Kidney (tissue), 14 donors: ENCODE measurements around the gene TBC1D10A. TPM values are rescaled to one million over a fixed set of nuclear protein-coding genes. Genes with fewer than 3 reads are reported as not detected.
A peak's percentile ranks its signal among the peaks of the same experiment; 100 is the strongest.

Experiments used
- DNase-seq, 5 donors: peaks; one replicate each; pipeline ENCODE4 v3.0.0-alpha.2; 2013 to 2020
- FAIRE-seq: peaks from 2 replicates; lab custom pipeline; 2012; peaks lifted over from hg19 to GRCh38; lab: Jason Lieb, UNC
- H3K27ac ChIP-seq, 2 donors: one replicate each; pipeline ENCODE4 v1.7.0; 2013; ENCODE audit warnings: low read depth in 2 of 2, low read length in 2 of 2, inconsistent platforms in 1 of 2
- H3K27me3 ChIP-seq: one replicate; pipeline ENCODE4 v1.7.1; 2013; ENCODE audit warnings: low read length, inconsistent platforms; ENCODE audit not compliant: control insufficient read depth, insufficient read depth
- H3K36me3 ChIP-seq, 3 donors: one replicate each; pipeline versions ENCODE4 v1.7.0 to v1.7.1; 2013; ENCODE audit warnings: low read length in 3 of 3, control low read depth in 1 of 3, inconsistent platforms in 1 of 3; ENCODE audit not compliant: insufficient read depth in 3 of 3, control insufficient read depth in 2 of 3
- H3K4me1 ChIP-seq, 3 donors: one replicate each; pipeline versions ENCODE4 v1.7.0 to v1.7.1; 2013; ENCODE audit warnings: low read length in 3 of 3, inconsistent platforms in 1 of 3, low read depth in 1 of 3; ENCODE audit not compliant: control insufficient read depth in 2 of 3, insufficient read depth in 2 of 3
- H3K4me3 ChIP-seq, 3 donors: one replicate each; pipeline versions ENCODE4 v1.7.0 to v1.8.1; 2013; ENCODE audit warnings: low read length in 3 of 3, control low read depth in 1 of 3, inconsistent platforms in 1 of 3
- H3K9ac ChIP-seq, 3 donors: one replicate each; pipeline versions ENCODE4 v1.7.0 to v1.7.1; 2013; ENCODE audit warnings: low read length in 3 of 3, control low read depth in 1 of 3, inconsistent platforms in 1 of 3
- H3K9me3 ChIP-seq, 3 donors: one replicate each; pipeline versions ENCODE4 v1.7.0 to v1.7.1; 2013; ENCODE audit warnings: low read length in 3 of 3, control low read depth in 1 of 3, inconsistent platforms in 1 of 3; ENCODE audit not compliant: control insufficient read depth in 2 of 3, insufficient read depth in 1 of 3
- intact Hi-C: fragments of 100-400 bp; cut with DNase I; formaldehyde crosslinking; loops from one replicate; pipeline ENCODE4 v1.11.1; 2022
- polyA plus RNA-seq: library from polyadenylated mRNA; stranded (reverse); fragments of 350-450 nt; fragmentation: Illumina TruSeq; extraction: RNeasy Lipid Tissue Mini Kit (QIAGEN cat#74804); gene quantifications from one replicate; pipeline ENCODE4 v1.2.3, GENCODE V29; 2014; ENCODE audit warnings: low read depth, low replicate concordance; ENCODE audit not compliant: insufficient read depth
- total RNA-seq: library from RNA; stranded (reverse); fragmentation: NEBNext Ultra II Directional; extraction: Animal tissue kit (Norgen Biotek cat#: 25700); gene quantifications from one replicate; pipeline ENCODE4 v1.2.1, GENCODE V29; 2021
- TF ChIP-seq, protein P1 (sequence below): IDR thresholded peaks from 3 replicates; pipeline ENCODE4 v1.5.1; 2012; ENCODE audit warnings: mild to moderate bottlenecking, moderate library complexity, borderline replicate concordance; ENCODE audit not compliant: insufficient read depth; ENCODE audit errors: extremely low read depth
- donor health status: control.
- donor health status: control.
- donor health status: control.
- donor health status: control.
- donor health status: control.
- donor health status: DM: yes; HTN: yes; CAD: no.
- donor health status: Normal renal cell carcinoma (clear cell type).

Gene TBC1D10A
- total and polyA plus RNA-seq, 2 donors from 2014 or later, result 31.0 to 34.5 TPM

DNA sequence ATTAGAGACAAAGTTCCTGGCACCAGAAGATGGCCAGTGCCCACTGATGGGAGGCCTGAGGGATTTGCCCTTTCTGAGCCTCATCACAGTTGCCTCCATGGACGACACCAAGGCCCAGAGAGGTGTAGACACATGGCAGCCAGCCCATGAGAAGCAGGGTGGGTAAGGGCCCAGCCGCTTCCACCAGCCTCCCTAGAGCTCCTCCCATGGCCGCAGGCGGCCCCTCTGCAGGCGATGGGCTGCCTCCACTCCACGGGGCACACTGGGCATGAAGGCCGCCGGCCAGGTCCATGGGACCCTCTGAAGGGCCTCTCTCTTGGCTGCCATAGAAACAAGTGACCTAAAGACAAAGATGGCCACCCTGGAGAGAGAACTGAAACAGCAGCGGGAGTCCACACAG lies 44.6 kb upstream of the TBC1D10A start:
- TF ChIP-seq, protein P1, sequence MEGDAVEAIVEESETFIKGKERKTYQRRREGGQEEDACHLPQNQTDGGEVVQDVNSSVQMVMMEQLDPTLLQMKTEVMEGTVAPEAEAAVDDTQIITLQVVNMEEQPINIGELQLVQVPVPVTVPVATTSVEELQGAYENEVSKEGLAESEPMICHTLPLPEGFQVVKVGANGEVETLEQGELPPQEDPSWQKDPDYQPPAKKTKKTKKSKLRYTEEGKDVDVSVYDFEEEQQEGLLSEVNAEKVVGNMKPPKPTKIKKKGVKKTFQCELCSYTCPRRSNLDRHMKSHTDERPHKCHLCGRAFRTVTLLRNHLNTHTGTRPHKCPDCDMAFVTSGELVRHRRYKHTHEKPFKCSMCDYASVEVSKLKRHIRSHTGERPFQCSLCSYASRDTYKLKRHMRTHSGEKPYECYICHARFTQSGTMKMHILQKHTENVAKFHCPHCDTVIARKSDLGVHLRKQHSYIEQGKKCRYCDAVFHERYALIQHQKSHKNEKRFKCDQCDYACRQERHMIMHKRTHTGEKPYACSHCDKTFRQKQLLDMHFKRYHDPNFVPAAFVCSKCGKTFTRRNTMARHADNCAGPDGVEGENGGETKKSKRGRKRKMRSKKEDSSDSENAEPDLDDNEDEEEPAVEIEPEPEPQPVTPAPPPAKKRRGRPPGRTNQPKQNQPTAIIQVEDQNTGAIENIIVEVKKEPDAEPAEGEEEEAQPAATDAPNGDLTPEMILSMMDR, result no peak
- FAIRE-seq, result no peak
- intact Hi-C loops, result no loop called here
- Histone ChIP-seq H3K9me3 (no peaks in the 10 kb centered on the region), H3K27ac (no peak overlapping the region), H3K27me3 (no peaks in the 10 kb centered on the region), H3K9ac (no peak overlapping the region), H3K4me1 (peaks cover 0 to 2% (median 0%) of the 10 kb centered on the region in 3 donors), H3K4me3 (no peak overlapping the region), H3K36me3 (peaks cover 0 to under 1% (median 0%) of the 10 kb centered on the region in 3 donors)
- DNase-seq, result peak in 1 of 5 donors; percentile 38

DNA sequence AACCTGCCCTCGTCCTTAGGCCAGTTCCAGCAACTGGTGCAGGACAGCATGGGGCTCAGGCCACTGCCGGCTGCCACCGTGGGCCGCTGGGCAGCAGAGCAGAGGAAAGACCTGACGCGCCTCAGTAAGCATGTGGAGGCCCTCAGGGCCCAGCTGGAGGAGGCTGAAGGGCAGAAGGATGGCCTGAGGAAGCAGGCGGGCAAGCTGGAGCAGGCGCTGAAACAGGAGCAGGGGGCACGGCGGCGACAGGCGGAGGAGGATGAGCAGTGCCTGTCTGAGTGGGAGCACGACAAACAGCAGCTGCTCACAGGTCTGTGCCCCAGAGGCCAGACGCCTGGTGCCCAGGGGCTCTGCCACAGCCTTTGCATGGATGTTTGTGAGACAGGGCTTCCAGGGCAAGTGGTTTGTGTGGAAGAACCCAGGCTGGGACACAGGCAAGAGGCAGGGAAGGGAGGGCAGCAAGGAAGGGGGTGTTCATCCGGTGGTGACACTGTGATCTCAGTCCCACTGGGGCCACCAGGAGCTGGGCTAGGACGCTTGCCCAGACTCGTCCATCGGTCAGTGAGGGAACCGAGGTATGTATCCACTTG lies 44.0 kb upstream of the TBC1D10A start:
- no peaks in the 10 kb centered on the region for H3K9me3 ChIP-seq
- TF ChIP-seq, protein P1, result no peak
- H3K4me3 ChIP-seq, result no peak overlapping the region
- intact Hi-C loops, result no loop called here
- peaks cover 0 to 2% (median 0%) of the 10 kb centered on the region in 3 donors for H3K4me1 ChIP-seq
- DNase-seq (peak in 4 of 5 donors; percentile 86 to 89 (median 87)), FAIRE-seq (no peak)
- H3K27me3 ChIP-seq, result no peaks in the 10 kb centered on the region
- H3K27ac ChIP-seq, result no peak overlapping the region
- H3K36me3 ChIP-seq, result peaks cover 0 to 4% (median 0%) of the 10 kb centered on the region in 3 donors
- no peak overlapping the region for H3K9ac ChIP-seq

DNA sequence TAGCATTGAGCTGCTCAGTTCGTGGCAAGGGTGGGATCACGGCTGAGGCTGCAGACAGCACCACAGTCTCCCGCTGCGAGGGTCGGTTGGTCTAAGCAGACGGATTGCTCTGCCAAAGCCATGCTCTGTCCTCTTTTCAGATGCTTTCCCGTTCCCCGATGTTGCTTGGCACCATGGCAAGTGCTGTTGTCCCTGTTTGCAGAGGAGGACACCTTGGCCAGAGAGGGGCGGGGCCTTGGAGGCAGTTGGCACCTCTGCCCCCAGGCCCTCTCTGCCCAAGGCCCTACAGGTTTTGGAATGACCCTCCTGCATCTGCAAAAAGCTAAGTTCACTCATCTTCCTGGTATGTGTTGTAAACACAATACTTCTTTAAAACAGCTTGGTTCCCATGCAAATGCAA lies 41.7 kb upstream of the TBC1D10A start:
- no peaks in the 10 kb centered on the region for H3K27me3 ChIP-seq
- no peak for DNase-seq
- peaks cover 0 to 4% (median 0%) of the 10 kb centered on the region in 3 donors for H3K36me3 ChIP-seq
- FAIRE-seq, result no peak
- peaks cover 0 to 2% (median 0%) of the 10 kb centered on the region in 3 donors for H3K4me1 ChIP-seq
- intact Hi-C loops, result no loop called here
- no peaks in the 10 kb centered on the region for H3K9me3 ChIP-seq
- H3K4me3 ChIP-seq, result no peak overlapping the region
- H3K27ac ChIP-seq, result no peak overlapping the region
- TF ChIP-seq, protein P1, result no peak
- H3K9ac ChIP-seq, result no peak overlapping the region
